Subcutaneous abdominal adipose tissue (tissue), 5 donors: ENCODE measurements around the gene RASGRF1.

Source experiments
- H3K27ac ChIP-seq: one replicate; pipeline ENCODE4 v1.7.0; 2013; ENCODE audit warnings: low read depth, mild to moderate bottlenecking, inconsistent platforms, low read length, moderate library complexity
- H3K27me3 ChIP-seq, 5 donors: one replicate each; pipeline ENCODE4 v1.7.0; 2013; ENCODE audit warnings: low read length in 5 of 5, inconsistent platforms in 1 of 5; ENCODE audit not compliant: control insufficient read depth in 5 of 5, insufficient read depth in 4 of 5
- H3K36me3 ChIP-seq, 5 donors: one replicate each; pipeline ENCODE4 v1.7.0; 2013; ENCODE audit warnings: low read length in 5 of 5; ENCODE audit not compliant: control insufficient read depth in 5 of 5, insufficient read depth in 5 of 5
- H3K4me1 ChIP-seq, 5 donors: one replicate each; pipeline ENCODE4 v1.7.0; 2013; ENCODE audit warnings: low read length in 5 of 5, mild to moderate bottlenecking in 3 of 5, moderate library complexity in 1 of 5; ENCODE audit not compliant: control insufficient read depth in 5 of 5, insufficient read depth in 5 of 5
- H3K4me3 ChIP-seq, 5 donors: one replicate each; pipeline ENCODE4 v1.7.0; 2013; ENCODE audit warnings: low read length in 5 of 5, low read depth in 1 of 5
- H3K9ac ChIP-seq, 5 donors: one replicate each; pipeline ENCODE4 v1.7.0; 2013; ENCODE audit warnings: low read length in 5 of 5, mild to moderate bottlenecking in 4 of 5, moderate library complexity in 3 of 5
- H3K9me3 ChIP-seq, 5 donors: one replicate each; pipeline ENCODE4 v1.7.0; 2013; ENCODE audit warnings: low read length in 5 of 5; ENCODE audit not compliant: control insufficient read depth in 5 of 5
- donor health status: healthy.
- donor health status: healthy.
- donor health status: healthy.
- donor health status: healthy.
- donor health status: healthy.

RASGRF1 gene

DNA sequence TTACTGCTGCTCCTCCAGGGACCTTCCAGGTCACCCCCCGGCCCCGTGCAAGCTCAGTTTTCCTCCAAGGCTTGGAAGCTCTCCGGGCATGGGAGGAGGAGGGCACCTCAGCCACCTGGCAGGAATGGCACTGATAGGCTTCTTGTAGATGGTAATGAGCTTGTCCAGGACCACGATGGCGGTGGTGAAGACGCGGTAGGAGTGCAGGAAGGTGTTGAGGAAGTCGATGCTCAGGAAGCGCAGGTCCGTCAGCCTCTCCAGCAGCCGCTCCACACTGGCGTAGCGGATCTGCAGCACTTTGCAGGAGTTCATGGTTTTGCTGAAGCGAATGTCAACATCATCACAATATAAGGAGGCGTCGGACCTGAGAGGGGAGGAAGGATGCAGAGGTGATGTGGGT, 84.5 kb downstream of the RASGRF1 start:
- Histone ChIP-seq H3K4me1 (peaks cover 0 to 13% (median 9%) of the 10 kb centered on the region in 5 donors), H3K4me3 (no peak overlapping the region), H3K27me3 (peaks cover 0 to 3% (median 0%) of the 10 kb centered on the region in 5 donors), H3K27ac (no peak overlapping the region), H3K9ac (no peak overlapping the region), H3K36me3 (no peaks in the 10 kb centered on the region), H3K9me3 (no peaks in the 10 kb centered on the region)

DNA sequence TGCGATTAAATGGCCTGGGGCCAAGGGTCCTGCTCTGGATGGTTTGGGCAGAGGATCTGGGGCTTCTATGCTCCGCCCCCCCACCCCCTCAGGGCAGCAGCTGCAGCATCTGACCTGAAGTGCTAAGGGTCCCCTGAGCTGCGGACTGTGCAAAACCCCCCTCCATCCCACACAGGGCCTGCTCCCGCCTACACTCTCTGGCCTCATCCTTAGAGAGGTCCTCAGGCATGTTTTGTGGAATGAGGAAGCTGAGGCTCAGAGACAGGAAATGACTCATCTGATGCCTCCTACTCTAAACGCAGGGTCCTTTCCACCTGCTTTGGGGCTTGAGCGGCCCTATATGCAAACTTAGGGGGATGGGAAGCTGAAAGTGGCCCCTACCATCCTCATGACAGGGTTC, 86.2 kb downstream of the RASGRF1 start:
- Histone ChIP-seq H3K4me1 (peaks cover 0 to 13% (median 9%) of the 10 kb centered on the region in 5 donors), H3K4me3 (no peak overlapping the region), H3K27me3 (peaks cover 0 to 3% (median 0%) of the 10 kb centered on the region in 5 donors), H3K9me3 (no peaks in the 10 kb centered on the region), H3K9ac (no peak overlapping the region), H3K27ac (no peak overlapping the region), H3K36me3 (no peaks in the 10 kb centered on the region)

DNA sequence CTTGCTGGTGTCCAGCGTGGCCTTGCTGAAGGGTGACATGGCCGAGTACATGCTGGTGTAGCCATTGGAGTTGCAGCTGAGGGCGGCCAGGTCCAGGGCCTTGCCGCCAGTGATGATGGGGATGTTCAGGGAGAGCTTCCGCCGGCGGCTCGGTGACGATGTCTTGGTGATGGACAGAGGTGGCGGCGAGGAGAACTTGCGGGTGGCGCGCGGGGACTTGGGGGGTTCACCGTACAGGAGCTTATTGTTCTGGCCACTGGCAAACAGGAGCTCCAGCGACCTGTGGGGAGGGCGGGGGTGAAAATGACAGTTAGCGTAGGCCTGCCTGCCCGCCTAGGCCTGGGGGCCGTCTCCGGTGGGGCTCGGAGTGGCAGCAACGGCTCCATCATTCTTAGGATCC, 86.7 kb downstream of the RASGRF1 start:
- H3K9me3 ChIP-seq = no peaks in the 10 kb centered on the region
- no peak overlapping the region for H3K9ac ChIP-seq
- no peaks in the 10 kb centered on the region for H3K36me3 ChIP-seq
- no peak overlapping the region for H3K27ac ChIP-seq
- no peak overlapping the region for H3K4me3 ChIP-seq
- peaks cover 0 to 3% (median 0%) of the 10 kb centered on the region in 5 donors for H3K27me3 ChIP-seq
- H3K4me1 ChIP-seq = peaks cover 0 to 13% (median 9%) of the 10 kb centered on the region in 5 donors

DNA sequence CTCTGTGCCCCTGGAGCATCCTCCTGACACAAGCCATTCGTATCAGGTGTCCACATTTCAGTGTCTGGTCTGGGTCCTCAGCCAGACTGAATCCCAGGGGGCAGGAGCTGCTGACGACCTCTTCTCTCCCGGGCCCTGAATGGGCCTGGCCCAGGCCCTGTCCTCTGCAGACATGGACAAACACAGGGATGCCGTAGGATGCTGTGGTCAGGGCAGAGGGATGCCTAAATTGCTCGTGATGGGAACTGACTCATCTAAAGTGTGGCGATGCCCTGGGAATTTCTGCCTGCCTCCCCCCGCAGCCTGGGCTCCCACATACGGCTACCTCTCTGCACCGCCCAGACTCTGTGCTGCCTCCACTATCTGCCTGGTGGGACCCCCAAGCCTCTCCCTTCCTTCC, 87.3 kb downstream of the RASGRF1 start:
- no peaks in the 10 kb centered on the region for H3K9me3 ChIP-seq
- no peaks in the 10 kb centered on the region for H3K27me3 ChIP-seq
- no peak overlapping the region for H3K9ac ChIP-seq
- no peaks in the 10 kb centered on the region for H3K36me3 ChIP-seq
- no peak overlapping the region for H3K27ac ChIP-seq
- no peak overlapping the region for H3K4me3 ChIP-seq
- H3K4me1 ChIP-seq = peaks cover 0 to 13% (median 9%) of the 10 kb centered on the region in 5 donors

DNA sequence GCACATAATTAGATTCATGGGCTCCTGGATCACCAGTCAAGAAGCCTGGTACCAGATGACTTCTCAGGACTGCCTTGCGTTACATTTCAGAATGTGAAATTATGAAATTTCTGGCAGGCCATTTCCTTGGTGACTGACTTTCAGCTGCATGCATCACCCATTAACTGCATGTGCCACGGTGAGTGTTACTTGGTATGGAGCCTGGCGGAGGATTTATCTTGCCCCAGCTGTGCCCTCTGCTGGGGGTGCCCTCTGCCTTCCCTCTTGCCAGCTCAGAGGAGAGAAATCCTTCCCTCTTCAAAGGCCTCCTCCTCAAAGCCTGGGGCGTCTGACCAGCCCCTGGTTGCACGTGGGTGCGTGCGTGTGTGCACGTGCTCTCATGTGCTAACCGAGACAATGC, 88.0 kb downstream of the RASGRF1 start:
- Histone ChIP-seq H3K9ac (no peak overlapping the region), H3K4me1 (peaks cover 0 to 13% (median 9%) of the 10 kb centered on the region in 5 donors), H3K36me3 (no peaks in the 10 kb centered on the region), H3K27ac (no peak overlapping the region), H3K9me3 (no peaks in the 10 kb centered on the region), H3K4me3 (no peak overlapping the region), H3K27me3 (no peaks in the 10 kb centered on the region)

DNA sequence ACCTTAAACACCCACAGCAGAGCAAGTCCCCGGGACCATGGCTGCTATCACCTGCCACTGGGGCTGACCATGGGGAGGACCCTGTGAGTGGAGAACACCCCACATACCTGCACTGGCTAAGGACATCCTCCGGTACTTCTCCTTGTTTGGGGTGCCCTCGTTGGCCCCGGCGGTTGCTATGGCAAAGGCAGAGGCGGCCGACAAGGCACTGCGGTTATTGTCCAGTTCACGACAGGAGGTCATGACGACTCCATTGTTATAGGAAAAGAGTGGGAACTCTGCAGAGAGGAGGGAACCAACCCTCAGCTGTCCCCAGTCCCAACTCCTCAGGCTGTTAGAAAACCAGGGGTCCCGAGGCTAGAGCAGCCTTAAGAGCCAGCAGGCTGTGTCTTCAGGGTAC, 90.9 kb downstream of the RASGRF1 start:
- no peaks in the 10 kb centered on the region for H3K36me3 ChIP-seq
- no peak overlapping the region for H3K4me3 ChIP-seq
- no peaks in the 10 kb centered on the region for H3K9me3 ChIP-seq
- no peak overlapping the region for H3K27ac ChIP-seq
- H3K4me1 ChIP-seq = peaks cover 0 to 11% (median 5%) of the 10 kb centered on the region in 5 donors
- no peak overlapping the region for H3K9ac ChIP-seq
- no peaks in the 10 kb centered on the region for H3K27me3 ChIP-seq

DNA sequence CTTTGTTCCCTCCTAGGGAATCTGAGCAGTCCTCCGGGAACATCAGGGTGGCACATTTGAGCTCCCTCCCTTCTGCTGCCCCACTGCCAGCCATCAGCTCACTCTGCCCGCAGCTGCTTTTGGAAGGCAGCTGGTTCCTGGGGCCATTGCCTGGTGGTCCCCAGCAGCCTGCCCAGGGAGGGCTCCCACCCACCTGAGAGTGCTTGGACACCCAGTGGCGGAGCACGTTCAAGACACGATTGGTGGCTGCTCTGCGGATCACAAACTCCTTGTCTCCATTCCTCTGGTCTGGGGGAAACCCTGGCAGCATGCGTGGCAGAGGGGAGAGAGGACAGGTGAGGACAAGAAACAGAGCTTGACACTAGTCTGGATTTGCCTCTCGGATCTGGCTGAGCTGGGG, 92.1 kb downstream of the RASGRF1 start:
- peaks cover 0 to 4% (median 0%) of the 10 kb centered on the region in 5 donors for H3K4me1 ChIP-seq
- H3K4me3 ChIP-seq = no peak overlapping the region
- no peaks in the 10 kb centered on the region for H3K27me3 ChIP-seq
- no peak overlapping the region for H3K27ac ChIP-seq
- no peaks in the 10 kb centered on the region for H3K36me3 ChIP-seq
- H3K9me3 ChIP-seq = no peaks in the 10 kb centered on the region
- H3K9ac ChIP-seq = no peak overlapping the region

DNA sequence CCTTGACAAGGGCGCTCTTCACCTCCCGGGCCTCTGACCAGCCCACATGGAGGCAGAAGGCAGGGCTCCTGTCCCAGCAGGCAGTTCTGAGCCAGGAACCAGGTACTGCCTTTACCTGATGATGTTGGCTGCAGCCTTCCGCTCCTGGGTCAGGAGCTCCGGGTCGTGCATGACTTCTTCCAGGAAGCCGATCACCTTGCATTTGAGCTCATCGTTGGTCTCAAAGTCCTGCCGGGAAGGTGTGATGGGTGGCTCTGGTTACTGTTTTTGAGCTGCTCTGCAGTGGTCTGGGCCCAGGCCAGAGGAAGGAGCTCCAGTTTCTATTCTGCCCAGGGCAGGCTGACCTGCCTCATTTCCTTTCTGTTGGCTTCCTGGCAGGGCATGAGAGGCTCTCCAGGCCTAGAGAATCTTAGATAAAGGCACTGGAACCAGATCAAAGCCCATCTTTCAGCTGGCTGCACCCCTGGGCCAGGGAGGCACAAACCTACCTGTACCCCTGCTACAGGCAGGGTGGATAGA, 92.5 kb downstream of the RASGRF1 start:
- peaks cover 0 to 8% (median 0%) of the 10 kb centered on the region in 5 donors for H3K4me1 ChIP-seq
- H3K36me3 ChIP-seq = no peaks in the 10 kb centered on the region
- no peaks in the 10 kb centered on the region for H3K9me3 ChIP-seq
- H3K4me3 ChIP-seq = no peak overlapping the region
- H3K27ac ChIP-seq = no peak overlapping the region
- no peaks in the 10 kb centered on the region for H3K27me3 ChIP-seq
- no peak overlapping the region for H3K9ac ChIP-seq

DNA sequence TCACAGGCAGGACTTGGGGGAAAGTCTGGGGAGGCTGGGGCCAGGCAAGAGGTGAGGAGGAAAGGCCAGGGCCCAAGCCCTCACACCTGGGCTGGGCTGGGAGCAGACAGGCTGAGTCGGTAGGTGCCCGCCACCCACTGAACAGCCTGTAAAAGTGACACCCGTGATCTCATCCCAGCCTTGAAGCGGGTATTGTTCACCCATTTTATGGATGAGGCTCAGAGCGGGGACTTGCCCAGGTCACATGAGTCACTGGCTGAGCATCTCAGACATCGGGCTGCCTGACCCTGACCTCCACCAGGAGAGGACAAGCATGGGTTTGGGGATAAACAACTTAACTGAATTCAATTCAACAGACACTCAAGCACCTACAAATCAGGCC, 93.7 kb downstream of the RASGRF1 start:
- Histone ChIP-seq H3K9ac (no peak overlapping the region), H3K27ac (no peak overlapping the region), H3K4me3 (no peak overlapping the region), H3K4me1 (peaks cover 0 to 20% (median 8%) of the 10 kb centered on the region in 5 donors), H3K9me3 (no peaks in the 10 kb centered on the region), H3K27me3 (peaks cover 0 to 8% (median 0%) of the 10 kb centered on the region in 5 donors), H3K36me3 (no peaks in the 10 kb centered on the region)

DNA sequence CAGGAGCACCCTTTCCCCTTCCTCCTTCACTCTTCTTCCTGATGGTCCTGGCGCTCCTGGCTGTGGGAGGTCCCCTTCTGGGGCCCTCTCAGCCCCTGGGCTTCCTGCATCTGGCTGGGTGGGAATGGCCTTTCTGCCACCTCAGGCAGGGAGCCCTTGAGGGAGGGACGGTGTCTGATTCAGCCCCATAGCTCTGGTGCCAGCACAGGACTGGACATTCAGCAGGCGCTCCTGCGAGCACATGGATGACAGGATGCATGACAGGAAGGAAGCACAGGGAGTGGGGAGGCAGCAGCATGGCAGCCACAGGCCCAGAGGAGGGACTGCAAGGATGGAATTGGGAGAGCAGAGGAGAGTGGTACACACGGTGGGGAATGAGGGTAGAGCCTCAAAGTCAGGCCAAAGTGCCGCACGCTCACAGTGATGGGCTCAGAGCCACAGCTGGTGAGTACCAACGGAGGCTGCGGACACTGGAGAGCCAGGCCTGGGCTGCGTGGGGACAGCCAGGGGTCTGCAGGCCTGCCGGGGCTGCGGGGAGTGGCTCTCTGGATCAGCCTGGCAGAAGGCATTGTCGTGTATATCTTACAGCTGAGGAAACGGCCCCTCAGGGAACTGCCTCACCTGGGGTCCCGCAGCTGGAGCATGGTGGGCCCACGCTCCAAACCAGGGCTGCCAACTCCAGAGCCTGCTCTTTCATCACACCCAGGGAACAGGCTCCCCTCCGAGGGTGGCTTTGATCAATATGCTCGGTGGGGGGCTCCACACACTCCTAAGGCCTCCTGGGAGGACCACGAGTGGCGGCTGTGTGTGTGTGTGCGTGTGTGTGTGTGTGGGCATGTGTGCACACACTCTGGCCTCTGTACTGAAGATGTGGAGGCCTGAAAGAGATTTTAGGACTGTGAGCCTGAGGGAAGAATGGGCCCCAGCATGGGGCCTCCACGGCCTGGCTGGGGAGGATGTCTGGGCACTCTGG, 94.4 kb downstream of the RASGRF1 start:
- H3K4me3 ChIP-seq = no peak overlapping the region
- H3K4me1 ChIP-seq = peaks cover 0 to 21% (median 8%) of the 10 kb centered on the region in 5 donors
- peaks cover 0 to 12% (median 0%) of the 10 kb centered on the region in 5 donors for H3K27me3 ChIP-seq
- no peak overlapping the region for H3K9ac ChIP-seq
- no peaks in the 10 kb centered on the region for H3K36me3 ChIP-seq
- no peaks in the 10 kb centered on the region for H3K9me3 ChIP-seq
- H3K27ac ChIP-seq = no peak overlapping the region
